Left lung (tissue), 10 donors: ENCODE results near the gene CYB5D1. TPM values are rescaled to one million over a fixed set of nuclear protein-coding genes. Genes with fewer than 3 reads are reported as not detected.

Experiments
- ATAC-seq: fragments of 200-7000 bp; cut with Tn5 transposase; one replicate; pipeline ENCODE4 v1.9.1; 2020; ENCODE audit warnings: moderate library complexity
- DNase-seq, 4 donors: peaks; one replicate each; pipeline ENCODE4 v3.0.0-alpha.2; 2013 to 2020
- H3K27ac ChIP-seq, 2 donors: fragments of 200-600 bp; sonication (generic) in 1 of 2; one replicate each; pipeline versions ENCODE4 v1.5.0 to v1.8.0; 2020 to 2021
- H3K27me3 ChIP-seq, 2 donors: fragments of 200-600 bp; sonication (generic) in 1 of 2; one replicate each; pipeline versions ENCODE4 v1.5.0 to v1.8.0; 2020 to 2021
- H3K36me3 ChIP-seq, 2 donors: fragments of 200-600 bp; sonication (generic) in 1 of 2; one replicate each; pipeline versions ENCODE4 v1.5.0 to v1.8.0; 2020 to 2021
- H3K4me1 ChIP-seq, 2 donors: fragments of 200-600 bp; one replicate each; pipeline ENCODE4 v1.8.0; 2021
- H3K4me3 ChIP-seq, 2 donors: fragments of 200-600 bp; sonication (generic) in 1 of 2; one replicate each; pipeline versions ENCODE4 v1.5.0 to v1.8.0; 2020 to 2021; ENCODE audit warnings: mild to moderate bottlenecking in 1 of 2
- H3K9me3 ChIP-seq, 2 donors: fragments of 200-600 bp; sonication (generic) in 1 of 2; one replicate each; pipeline versions ENCODE4 v1.5.0 to v1.8.0; 2020 to 2021
- CTCF ChIP-seq, 2 donors: fragments of 200-600 bp; sonication (generic) in 1 of 2; IDR thresholded peaks; one replicate each; pipeline versions ENCODE4 v1.5.0 to v1.8.0; 2021; ENCODE audit warnings: antibody characterized with exemption in 2 of 2
- intact Hi-C, 2 donors: fragments of 100-400 bp; cut with DNase I; formaldehyde crosslinking; loops; one replicate each; pipeline versions ENCODE4 v1.11.2 to v1.14.2; 2022
- polyA plus RNA-seq, 6 donors: library from polyadenylated mRNA; unstranded; fragments of 120-200 nt; gene quantifications; one replicate each; pipeline ENCODE4 v1.2.1, GENCODE V29; 2013; ENCODE audit not compliant: insufficient read length in 6 of 6
- total RNA-seq, 2 donors: library from RNA; stranded (reverse); fragmentation: NEBNext Ultra II Directional; extraction: Animal tissue kit (Norgen Biotek cat#: 25700); gene quantifications; one replicate each; pipeline ENCODE4 v1.2.1, GENCODE V29; 2021
- donor health status: DM: no; HTN: yes; CAD: no.
- donor health status: DM: no; HTN: no; CAD: no.

CYB5D1 gene
- total and polyA plus RNA-seq, 8 donors = 9.8 to 25.8 (median 19.2) TPM

GRCh38 chr17:7854078-7854777 lies 3.6 kb upstream of the CYB5D1 start:
- intact Hi-C loops = no loop called here
- Histone ChIP-seq H3K4me3 (no peak overlapping the region), H3K27ac (peak overlapping the region in 1 of 2 donors; percentile 99), H3K4me1 (peaks cover 27 to 74% of the 10 kb centered on the region in 2 donors), H3K27me3 (no peaks in the 10 kb centered on the region), H3K9me3 (no peaks in the 10 kb centered on the region), H3K36me3 (peaks cover 0 to 66% of the 10 kb centered on the region in 2 donors)
- TF ChIP-seq CTCF (IDR thresholded peaks at IDR 0.05) = no peak
- ATAC-seq (no peak), DNase-seq (no peak)

GRCh38 chr17:7854851-7855659 lies 2.7 kb upstream of the CYB5D1 start, which contains the start of gene TMEM88:
Gene TMEM88, plus strand, starts transcription at chr17:7855066. Its CDS starts 9 bp downstream, at chr17:7855075.
- DNase-seq = peak in 2 of 4 donors; percentile 36 to 83
- no peaks in the 10 kb centered on the region for H3K27me3 ChIP-seq
- peaks cover 27 to 69% of the 10 kb centered on the region in 2 donors for H3K4me1 ChIP-seq
- peak within 1 kb of the TSS in 1 of 2 donors; percentile 69 for H3K4me3 ChIP-seq
- TF ChIP-seq CTCF (IDR thresholded peaks at IDR 0.05) = no peak
- no peak for ATAC-seq
- no peaks in the 10 kb centered on the region for H3K9me3 ChIP-seq
- H3K36me3 ChIP-seq = peaks cover 0 to 60% of the 10 kb centered on the region in 2 donors
- intact Hi-C loops = no loop called here
- peak within 1 kb of the TSS; percentile 92 to 99 for H3K27ac ChIP-seq

DNA sequence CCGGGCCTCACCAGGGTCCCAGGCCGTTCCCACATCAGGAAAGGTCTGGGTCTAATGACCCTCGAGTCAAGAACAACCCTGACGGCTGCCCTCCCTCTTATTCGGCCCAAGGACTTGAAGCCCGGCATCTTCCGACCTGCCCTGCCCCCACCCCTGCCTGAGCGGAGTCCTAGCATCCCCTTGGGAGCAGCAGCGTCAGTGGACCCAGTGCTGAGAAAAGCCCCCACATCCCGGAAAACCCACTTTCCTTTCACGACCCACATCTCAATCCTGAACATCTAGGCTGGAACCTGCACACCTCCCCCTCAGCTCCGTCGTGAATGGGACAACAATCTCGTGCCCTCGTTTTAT lies 2.2 kb upstream of the CYB5D1 start:
- H3K36me3 ChIP-seq = peaks cover 0 to 60% of the 10 kb centered on the region in 2 donors
- intact Hi-C loops = no loop called here
- DNase-seq = peak in 1 of 4 donors; percentile 44
- no peak for ATAC-seq
- H3K4me1 ChIP-seq = peaks cover 27 to 64% of the 10 kb centered on the region in 2 donors
- H3K27me3 ChIP-seq = no peaks in the 10 kb centered on the region
- H3K27ac ChIP-seq = peak overlapping the region; percentile 92 to 99
- peak overlapping the region in 1 of 2 donors; percentile 69 for H3K4me3 ChIP-seq
- no peak for TF ChIP-seq CTCF (IDR thresholded peaks at IDR 0.05)
- H3K9me3 ChIP-seq = no peaks in the 10 kb centered on the region

DNA sequence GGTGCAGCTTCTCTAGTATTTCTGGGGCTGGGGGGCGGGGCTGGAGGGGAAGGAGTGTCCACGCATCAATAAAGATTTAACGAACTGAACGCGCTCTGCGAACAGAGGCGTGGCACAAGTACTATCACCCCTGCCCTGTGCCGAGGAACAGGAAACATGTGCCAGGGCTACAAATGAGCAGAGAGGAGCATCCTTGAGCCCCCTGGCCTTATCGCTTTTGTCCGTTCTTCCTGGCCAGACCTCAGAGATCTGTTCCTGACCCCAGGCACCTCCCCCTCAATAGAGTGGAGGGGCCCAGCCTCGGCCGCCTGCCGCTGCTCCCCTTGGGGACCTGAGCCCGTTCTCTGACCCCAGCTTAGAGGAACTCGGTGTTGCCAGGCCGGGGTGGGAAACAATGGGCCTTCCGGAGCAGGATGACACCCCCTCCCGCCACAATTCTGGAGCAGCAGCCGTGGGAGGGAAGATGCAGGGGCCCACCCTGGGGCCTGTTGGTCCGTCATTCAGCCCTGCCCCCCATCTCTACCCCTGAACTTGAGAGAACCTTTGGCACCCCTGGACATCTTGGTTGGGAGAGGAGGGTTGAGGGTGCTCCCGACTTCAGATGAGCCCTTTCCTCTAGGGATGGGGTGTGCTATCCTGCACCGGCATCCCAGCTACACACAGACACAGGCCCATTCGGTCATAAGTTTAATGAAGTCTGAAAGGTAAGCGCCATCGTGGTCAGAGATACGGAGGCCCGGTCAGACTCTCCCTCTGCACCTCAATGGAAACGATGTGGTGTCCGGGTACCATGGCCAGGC lies 1.6 kb upstream of the CYB5D1 start:
- Histone ChIP-seq H3K9me3 (no peaks in the 10 kb centered on the region), H3K36me3 (peaks cover 0 to 59% of the 10 kb centered on the region in 2 donors), H3K27ac (peak overlapping the region; percentile 92 to 99), H3K4me3 (peak overlapping the region; percentile 61 to 69), H3K27me3 (no peaks in the 10 kb centered on the region), H3K4me1 (peaks cover 27 to 59% of the 10 kb centered on the region in 2 donors)
- ATAC-seq = no peak
- no peak for TF ChIP-seq CTCF (IDR thresholded peaks at IDR 0.05)
- DNase-seq = peak in 3 of 4 donors; percentile 43 to 79 (median 50)
- intact Hi-C loops = no loop called here
